Measurements from ENCODE around the gene PDE6C. TPM values are rescaled to one million over a fixed set of nuclear protein-coding genes. Genes with fewer than 3 reads are reported as not detected.

PDE6C gene
- total RNA-seq, 1 experiment from 2014 or later: not detected

DNA sequence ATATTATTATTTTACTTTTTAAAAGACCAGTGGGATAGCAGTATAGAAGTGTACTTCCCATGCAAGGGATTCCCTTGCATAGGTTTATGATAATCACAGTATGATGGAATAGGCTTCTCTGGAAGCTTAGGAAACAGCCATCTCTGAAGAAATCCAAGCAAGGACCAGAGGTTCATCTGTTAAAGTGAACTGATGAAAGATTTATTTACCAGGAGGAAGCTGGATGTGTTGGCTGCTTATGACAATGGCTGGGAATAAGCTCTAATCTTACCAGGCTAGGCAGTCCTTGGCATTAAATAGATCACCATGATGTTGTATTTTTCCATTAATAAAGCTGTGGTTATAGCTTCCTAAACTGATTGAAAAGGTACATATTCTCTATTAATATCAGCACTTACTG is 58.0 kb downstream of the PDE6C start:
- Histone ChIP-seq H2BK120ac (ENCODE audit: low read depth, low read length, poor library complexity, severe bottlenecking) (no peak overlapping the region), H3K27me3 (ENCODE audit: insufficient read depth, low read length) (no peaks in the 10 kb centered on the region), H4K8ac (replicated peaks; ENCODE audit: insufficient read length, low read depth, low read length) (no peak overlapping the region), H3K9ac (ENCODE audit: extremely low read depth, insufficient read length, low read length) (no peak overlapping the region), H3K27ac (ENCODE audit: insufficient read length, low read depth, low read length) (no peak overlapping the region), H3K9me3 (ENCODE audit: control insufficient read depth, low read depth, low read length) (no peaks in the 10 kb centered on the region), H3K23me2 (ENCODE audit: insufficient read length, low read depth, low read length, poor library complexity, severe bottlenecking) (no peaks in the 10 kb centered on the region), H2BK20ac (ENCODE audit: low read depth, low read length, poor library complexity, severe bottlenecking) (no peak overlapping the region), H2BK12ac (ENCODE audit: insufficient read length, low read depth, low read length) (no peak overlapping the region), H3K4ac (ENCODE audit: low read depth, low read length) (no peak overlapping the region), H3K23ac (ENCODE audit: insufficient read length, low read depth, low read length) (no peak overlapping the region), H4K5ac (ENCODE audit: insufficient read length, low read depth, low read length) (no peak overlapping the region), H3K56ac (ENCODE audit: insufficient read length, low read depth, low read length) (no peak overlapping the region), H3K79me2 (ENCODE audit: insufficient read depth, low read length) (no peaks in the 10 kb centered on the region), H4K20me1 (ENCODE audit: control insufficient read depth, insufficient read depth, insufficient read length) (no peaks in the 10 kb centered on the region), H3K79me1 (ENCODE audit: insufficient read depth, low read depth, low read length, poor library complexity, severe bottlenecking) (no peaks in the 10 kb centered on the region), H2AK5ac (ENCODE audit: insufficient read length, low read length) (no peak overlapping the region), H3K18ac (ENCODE audit: insufficient read length, low read depth, low read length) (no peak overlapping the region), H3K4me2 (ENCODE audit: insufficient read depth, insufficient read length, low read length) (no peak overlapping the region), H2BK5ac (ENCODE audit: insufficient read length, low read length) (no peak overlapping the region), H3K14ac (ENCODE audit: insufficient read depth, low read length) (no peak overlapping the region), H3T11ph (ENCODE audit: low read length) (no peak overlapping the region), H2BK15ac (ENCODE audit: low read depth, low read length) (no peak overlapping the region), H3K4me1 (ENCODE audit: insufficient read depth, low read length) (no peaks in the 10 kb centered on the region), H2AFZ (ENCODE audit: low read length) (no peak overlapping the region), H4K91ac (ENCODE audit: insufficient read length, low read depth, low read length) (no peak overlapping the region)
- DNase-seq: no peak
- Mint-ChIP-seq H3K9me3 (no peaks in the 10 kb centered on the region), H3K27me3 (ENCODE audit: low read depth) (no peaks in the 10 kb centered on the region), H3K4me3 (no peak overlapping the region), H3K36me3 (ENCODE audit: insufficient read depth in 1 of 3, low read depth in 3 of 3) (peaks cover 2 to 34% (median 23%) of the 10 kb centered on the region in 3 experiments; a peak in 5 of 7 replicates), H3K27ac (no peak overlapping the region), H3K4me1 (no peaks in the 10 kb centered on the region)
- TF ChIP-seq, protein P1, sequence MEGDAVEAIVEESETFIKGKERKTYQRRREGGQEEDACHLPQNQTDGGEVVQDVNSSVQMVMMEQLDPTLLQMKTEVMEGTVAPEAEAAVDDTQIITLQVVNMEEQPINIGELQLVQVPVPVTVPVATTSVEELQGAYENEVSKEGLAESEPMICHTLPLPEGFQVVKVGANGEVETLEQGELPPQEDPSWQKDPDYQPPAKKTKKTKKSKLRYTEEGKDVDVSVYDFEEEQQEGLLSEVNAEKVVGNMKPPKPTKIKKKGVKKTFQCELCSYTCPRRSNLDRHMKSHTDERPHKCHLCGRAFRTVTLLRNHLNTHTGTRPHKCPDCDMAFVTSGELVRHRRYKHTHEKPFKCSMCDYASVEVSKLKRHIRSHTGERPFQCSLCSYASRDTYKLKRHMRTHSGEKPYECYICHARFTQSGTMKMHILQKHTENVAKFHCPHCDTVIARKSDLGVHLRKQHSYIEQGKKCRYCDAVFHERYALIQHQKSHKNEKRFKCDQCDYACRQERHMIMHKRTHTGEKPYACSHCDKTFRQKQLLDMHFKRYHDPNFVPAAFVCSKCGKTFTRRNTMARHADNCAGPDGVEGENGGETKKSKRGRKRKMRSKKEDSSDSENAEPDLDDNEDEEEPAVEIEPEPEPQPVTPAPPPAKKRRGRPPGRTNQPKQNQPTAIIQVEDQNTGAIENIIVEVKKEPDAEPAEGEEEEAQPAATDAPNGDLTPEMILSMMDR (conservative IDR thresholded peaks at IDR 0.05): no peak

Measured in H9 (cell line).